H9 (cell line): ENCODE measurements around the gene UPK3A. TPM values are rescaled to one million over a fixed set of nuclear protein-coding genes. Genes with fewer than 3 reads are reported as not detected.
"Not testable (repeated sequence)": the region's sequence is repeated elsewhere in the genome, so short reads cannot be mapped to it uniquely, and the experiment has no call there.

Experiments
- DNase-seq: peaks from one replicate; pipeline ENCODE4 v3.0.0-alpha.2; 2017
- H2AFZ ChIP-seq: one replicate; pipeline ENCODE4 v1.6.1; 2013; ENCODE audit warnings: mild to moderate bottlenecking, low read length, control low read depth, moderate library complexity
- H2AK5ac ChIP-seq: 2 replicates; pipeline ENCODE4 v1.6.1; 2013; ENCODE audit warnings: low read length, control low read depth, mixed read lengths; ENCODE audit not compliant: insufficient read length
- H2BK120ac ChIP-seq: one replicate; pipeline ENCODE4 v1.6.1; 2013; ENCODE audit warnings: low read depth, mild to moderate bottlenecking, low read length, control low read depth, inconsistent platforms; ENCODE audit not compliant: poor library complexity, severe bottlenecking
- H2BK12ac ChIP-seq: 2 replicates; pipeline ENCODE4 v1.6.1; 2013; ENCODE audit warnings: low read length, control low read depth, mixed read lengths, low read depth; ENCODE audit not compliant: insufficient read length
- H2BK15ac ChIP-seq: 2 replicates; pipeline ENCODE4 v1.6.1; 2013; ENCODE audit warnings: low read depth, low read length, control low read depth
- H2BK20ac ChIP-seq: one replicate; pipeline ENCODE4 v1.6.1; 2013; ENCODE audit warnings: low read depth, mild to moderate bottlenecking, low read length, control low read depth, inconsistent platforms; ENCODE audit not compliant: poor library complexity, severe bottlenecking
- H2BK5ac ChIP-seq: 2 replicates; pipeline ENCODE4 v1.6.1; 2013; ENCODE audit warnings: low read length, control low read depth, mixed read lengths; ENCODE audit not compliant: insufficient read length
- H3K14ac ChIP-seq: 2 replicates; pipeline ENCODE4 v1.6.1; 2013; ENCODE audit warnings: low read length, control low read depth; ENCODE audit not compliant: insufficient read depth
- H3K18ac ChIP-seq: 2 replicates; pipeline ENCODE4 v1.6.1; 2013; ENCODE audit warnings: low read depth, mild to moderate bottlenecking, mixed read lengths, low read length, control low read depth; ENCODE audit not compliant: insufficient read length
- H3K23ac ChIP-seq: 2 replicates; pipeline ENCODE4 v1.6.1; 2013; ENCODE audit warnings: low read length, control low read depth, mixed read lengths, low read depth; ENCODE audit not compliant: insufficient read length
- H3K23me2 ChIP-seq: 2 replicates; pipeline ENCODE4 v1.6.1; 2013; ENCODE audit warnings: low read depth, mild to moderate bottlenecking, mixed read lengths, low read length, control low read depth; ENCODE audit not compliant: insufficient read length, poor library complexity, severe bottlenecking
- H3K27ac ChIP-seq: 2 replicates; pipeline ENCODE4 v1.5.1; 2013; ENCODE audit warnings: low read length, control low read depth, mixed read lengths, low read depth; ENCODE audit not compliant: insufficient read length
- H3K27me3 ChIP-seq: 2 replicates; pipeline ENCODE4 v1.6.1; 2013; ENCODE audit warnings: low read length, control low read depth, inconsistent platforms; ENCODE audit not compliant: insufficient read depth
- H3K4ac ChIP-seq: 2 replicates; pipeline ENCODE4 v1.6.1; 2013; ENCODE audit warnings: low read depth, mild to moderate bottlenecking, control low read depth, inconsistent platforms, low read length, moderate library complexity
- H3K4me1 ChIP-seq: 2 replicates; pipeline ENCODE4 v1.6.1; 2013; ENCODE audit warnings: low read length, control low read depth, inconsistent platforms; ENCODE audit not compliant: insufficient read depth
- H3K4me2 ChIP-seq: 2 replicates; pipeline ENCODE4 v1.6.1; 2013; ENCODE audit warnings: low read length, control low read depth, mixed read lengths; ENCODE audit not compliant: insufficient read length, insufficient read depth
- H3K56ac ChIP-seq: 2 replicates; pipeline ENCODE4 v1.6.1; 2013; ENCODE audit warnings: low read depth, mild to moderate bottlenecking, mixed read lengths, low read length, control low read depth; ENCODE audit not compliant: insufficient read length
- H3K79me1 ChIP-seq: 2 replicates; pipeline ENCODE4 v1.6.1; 2013; ENCODE audit warnings: low read depth, mild to moderate bottlenecking, moderate library complexity, low read length, control low read depth, inconsistent platforms; ENCODE audit not compliant: insufficient read depth, poor library complexity, severe bottlenecking
- H3K79me2 ChIP-seq: 2 replicates; pipeline ENCODE4 v1.6.1; 2013; ENCODE audit warnings: low read length, control low read depth, inconsistent platforms; ENCODE audit not compliant: insufficient read depth
- H3K9ac ChIP-seq: 2 replicates; pipeline ENCODE4 v1.6.1; 2013; ENCODE audit warnings: low read length, control low read depth, mixed read lengths; ENCODE audit not compliant: insufficient read length; ENCODE audit errors: extremely low read depth
- H3K9me3 ChIP-seq: one replicate; pipeline ENCODE4 v1.6.1; 2013; ENCODE audit warnings: low read depth, low read length, inconsistent platforms; ENCODE audit not compliant: control insufficient read depth
- H3T11ph ChIP-seq: one replicate; pipeline ENCODE4 v1.6.1; 2013; ENCODE audit warnings: mild to moderate bottlenecking, low read length, control low read depth, inconsistent platforms
- H4K20me1 ChIP-seq: one replicate; pipeline ENCODE4 v1.6.1; 2013; ENCODE audit not compliant: control insufficient read depth, insufficient read length, insufficient read depth
- H4K5ac ChIP-seq: 2 replicates; pipeline ENCODE4 v1.6.1; 2013; ENCODE audit warnings: low read depth, mild to moderate bottlenecking, mixed read lengths, low read length, control low read depth; ENCODE audit not compliant: insufficient read length
- H4K8ac ChIP-seq: replicated peaks from 2 replicates; pipeline ENCODE4 v1.6.1; 2013; ENCODE audit warnings: low read length, control low read depth, mixed read lengths, low read depth; ENCODE audit not compliant: insufficient read length
- H4K91ac ChIP-seq: 2 replicates; pipeline ENCODE4 v1.6.1; 2013; ENCODE audit warnings: low read depth, mild to moderate bottlenecking, moderate library complexity, mixed read lengths, low read length, control low read depth; ENCODE audit not compliant: insufficient read length
- H3K27ac Mint-ChIP-seq, 3 experiments: 2 replicates in 2 of 3; 3 replicates in 1 of 3; pipeline ENCODE4 v1.8.0; 2020 to 2021; ENCODE audit warnings: mixed read lengths in 3 of 3, mild to moderate bottlenecking in 1 of 3, moderate library complexity in 1 of 3
- H3K27me3 Mint-ChIP-seq: 2 replicates; pipeline ENCODE4 v1.8.0; 2021; ENCODE audit warnings: low read depth, mild to moderate bottlenecking, moderate library complexity, mixed read lengths
- H3K36me3 Mint-ChIP-seq, 3 experiments: 2 replicates in 2 of 3; 3 replicates in 1 of 3; pipeline ENCODE4 v1.8.0; 2020 to 2021; ENCODE audit warnings: low read depth in 3 of 3, mixed read lengths in 3 of 3; ENCODE audit not compliant: insufficient read depth in 1 of 3
- H3K4me1 Mint-ChIP-seq, 2 experiments: 2 replicates each; pipeline ENCODE4 v1.8.0; 2020; ENCODE audit warnings: mixed read lengths in 2 of 2
- H3K4me3 Mint-ChIP-seq, 2 experiments: 2 replicates in 1 of 2; 3 replicates in 1 of 2; pipeline ENCODE4 v1.8.0; 2020 to 2021; ENCODE audit warnings: mild to moderate bottlenecking in 2 of 2, mixed read lengths in 2 of 2, moderate library complexity in 1 of 2
- H3K9me3 Mint-ChIP-seq, 2 experiments: 2 replicates in 1 of 2; 3 replicates in 1 of 2; pipeline ENCODE4 v1.8.0; 2020; ENCODE audit warnings: mild to moderate bottlenecking in 2 of 2, mixed read lengths in 2 of 2, moderate library complexity in 1 of 2
- WGBS: extraction: QIAGEN DNeasy Blood & Tissue Kit; methylation state at CpG from one replicate; pipeline ENCODE4 v1.1.7; 2013; ENCODE audit warnings: missing lambda C conversion rate, low lambda C conversion rate, mixed read lengths; ENCODE audit not compliant: insufficient read length; ENCODE audit errors: extremely low coverage; 5-methylcytosine and 5-hydroxymethylcytosine counted together
- total RNA-seq: library from RNA; stranded (reverse); gene quantifications from 2 replicates; pipeline ENCODE4 v1.2.1, GENCODE V29; 2021
- TF ChIP-seq, protein P1 (sequence below): fragments of 200-600 bp; sonication (generic); conservative IDR thresholded peaks from 3 replicates; pipeline ENCODE4 v1.8.0; 2021; ENCODE audit warnings: antibody characterized with exemption, mild to moderate bottlenecking

UPK3A gene
- total RNA-seq, 1 experiment from 2014 or later = not detected

GRCh38 chr22:45259754-45260394 lies 24.9 kb upstream of the UPK3A start:
- WGBS = no CpG with 5 or more reads among the region's 10 CpGs
- no peak overlapping the region for H3K9ac ChIP-seq

GRCh38 chr22:45260395-45260759 lies 24.4 kb upstream of the UPK3A start:
- H3K14ac ChIP-seq, H3K4me2 ChIP-seq, H3K9me3 Mint-ChIP-seq, H3K56ac ChIP-seq, H3K18ac ChIP-seq, H3K4me3 Mint-ChIP-seq, H2BK12ac ChIP-seq, H3K4me1 ChIP-seq, H3K23ac ChIP-seq, H3K27me3 ChIP-seq, H4K91ac ChIP-seq, H3K27ac ChIP-seq, H3K79me1 ChIP-seq, H2BK15ac ChIP-seq, H2AFZ ChIP-seq, H4K8ac ChIP-seq, H3K27ac Mint-ChIP-seq, H2BK120ac ChIP-seq, H4K20me1 ChIP-seq, H3K23me2 ChIP-seq, H2AK5ac ChIP-seq, H3K9ac ChIP-seq, H3K9me3 ChIP-seq, H2BK20ac ChIP-seq, H2BK5ac ChIP-seq, H3T11ph ChIP-seq, H3K4ac ChIP-seq, H3K36me3 Mint-ChIP-seq, DNase-seq, H3K79me2 ChIP-seq, H4K5ac ChIP-seq: not testable (repeated sequence)
- Mint-ChIP-seq H3K4me1 (peaks cover 3 to 12% of the 10 kb centered on the region in 2 experiments), H3K27me3 (peaks cover 40% of the 10 kb centered on the region)
- no CpG with 5 or more reads among the region's 9 CpGs for WGBS

More at GRCh38 chr22:45259754-45260394, 24.9 kb upstream of the UPK3A start:
- H4K20me1 ChIP-seq = no peaks in the 10 kb centered on the region
- Mint-ChIP-seq H3K27ac (no peak overlapping the region), H3K4me1 (peaks cover 3 to 12% of the 10 kb centered on the region in 2 experiments), H3K36me3 (peaks cover 0 to 4% (median 0%) of the 10 kb centered on the region in 3 experiments; a peak in 3 of 7 replicates), H3K9me3 (peaks cover 3 to 8% of the 10 kb centered on the region in 2 experiments), H3K4me3 (no peak overlapping the region), H3K27me3 (peaks cover 41% of the 10 kb centered on the region)
- H2AK5ac ChIP-seq = no peak overlapping the region
- no peaks in the 10 kb centered on the region for H3K9me3 ChIP-seq
- no peaks in the 10 kb centered on the region for H3K79me2 ChIP-seq
- TF ChIP-seq, protein P1, sequence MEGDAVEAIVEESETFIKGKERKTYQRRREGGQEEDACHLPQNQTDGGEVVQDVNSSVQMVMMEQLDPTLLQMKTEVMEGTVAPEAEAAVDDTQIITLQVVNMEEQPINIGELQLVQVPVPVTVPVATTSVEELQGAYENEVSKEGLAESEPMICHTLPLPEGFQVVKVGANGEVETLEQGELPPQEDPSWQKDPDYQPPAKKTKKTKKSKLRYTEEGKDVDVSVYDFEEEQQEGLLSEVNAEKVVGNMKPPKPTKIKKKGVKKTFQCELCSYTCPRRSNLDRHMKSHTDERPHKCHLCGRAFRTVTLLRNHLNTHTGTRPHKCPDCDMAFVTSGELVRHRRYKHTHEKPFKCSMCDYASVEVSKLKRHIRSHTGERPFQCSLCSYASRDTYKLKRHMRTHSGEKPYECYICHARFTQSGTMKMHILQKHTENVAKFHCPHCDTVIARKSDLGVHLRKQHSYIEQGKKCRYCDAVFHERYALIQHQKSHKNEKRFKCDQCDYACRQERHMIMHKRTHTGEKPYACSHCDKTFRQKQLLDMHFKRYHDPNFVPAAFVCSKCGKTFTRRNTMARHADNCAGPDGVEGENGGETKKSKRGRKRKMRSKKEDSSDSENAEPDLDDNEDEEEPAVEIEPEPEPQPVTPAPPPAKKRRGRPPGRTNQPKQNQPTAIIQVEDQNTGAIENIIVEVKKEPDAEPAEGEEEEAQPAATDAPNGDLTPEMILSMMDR = no peak
- H2BK15ac ChIP-seq = no peak overlapping the region
- no peak overlapping the region for H4K5ac ChIP-seq
- no peak overlapping the region; the same call in 1 of the 2 replicates for H3K14ac ChIP-seq
- H3K18ac ChIP-seq = no peak overlapping the region
- no peak overlapping the region for H2BK120ac ChIP-seq
- H4K91ac ChIP-seq = no peak overlapping the region
- no peak overlapping the region for H2BK12ac ChIP-seq
- DNase-seq = no peak
- H3K23ac ChIP-seq = no peak overlapping the region
- H3K4me2 ChIP-seq = no peak overlapping the region
- no peak overlapping the region for H3T11ph ChIP-seq
- no peak overlapping the region for H3K56ac ChIP-seq
- H3K4me1 ChIP-seq = peaks cover 2% of the 10 kb centered on the region; the same call in 1 of the 2 replicates
- H3K27me3 ChIP-seq = no peaks in the 10 kb centered on the region; the same call in 1 of the 2 replicates
- no peak overlapping the region for H2AFZ ChIP-seq
- no peaks in the 10 kb centered on the region for H3K79me1 ChIP-seq
- no peak overlapping the region for H3K4ac ChIP-seq
- no peak overlapping the region for H4K8ac ChIP-seq
- no peak overlapping the region for H2BK20ac ChIP-seq
- H3K27ac ChIP-seq = no peak overlapping the region
- no peaks in the 10 kb centered on the region for H3K23me2 ChIP-seq
- no peak overlapping the region for H2BK5ac ChIP-seq
